Adrenal gland (tissue), 12 donors: ENCODE results near the gene HTR5A. TPM values are rescaled to one million over a fixed set of nuclear protein-coding genes. Genes with fewer than 3 reads are reported as not detected.
"Not testable (repeated sequence)": the region's sequence is repeated elsewhere in the genome, so short reads cannot be mapped to it uniquely, and the experiment has no call there.

ENCODE experiments used
- DNase-seq, 7 donors: peaks; one replicate each; pipeline ENCODE4 v3.0.0-alpha.2; 2019 to 2020
- H3K27ac ChIP-seq, 5 donors: fragments of 200-600 bp; sonication (generic) in 4 of 5; 1 replicate in 3 of 5; 2 replicates in 2 of 5; pipeline versions ENCODE4 v1.5.1 to v1.8.0; 2016 to 2020; ENCODE audit warnings: mild to moderate bottlenecking in 1 of 5
- H3K27me3 ChIP-seq: fragments of 200-600 bp; 2 replicates; pipeline ENCODE4 v1.8.0; 2021
- H3K36me3 ChIP-seq, 2 donors: fragments of 200-600 bp; replicated peaks in 1 of 2; 1 replicate in 1 of 2; 2 replicates in 1 of 2; pipeline versions ENCODE4 v1.5.1 to v1.8.0; 2018 to 2022
- H3K4me1 ChIP-seq, 2 donors: fragments of 200-600 bp; replicated peaks in 1 of 2; 1 replicate in 1 of 2; 2 replicates in 1 of 2; pipeline versions ENCODE4 v1.5.1 to v1.8.0; 2018 to 2021
- H3K4me3 ChIP-seq, 4 donors: fragments of 200-600 bp; sonication (generic) in 3 of 4; one replicate each; pipeline ENCODE4 v1.5.1; 2016 to 2018
- H3K9me3 ChIP-seq, 3 donors: fragments of 200-600 bp; sonication (generic) in 1 of 3; replicated peaks in 1 of 3; 1 replicate in 2 of 3; 2 replicates in 1 of 3; pipeline versions ENCODE4 v1.5.1 to v1.8.0; 2016 to 2021
- POLR2A ChIP-seq, 2 donors: fragments of 450-650 bp; IDR thresholded peaks; one replicate each; pipeline ENCODE4 v1.6.1; 2017; ENCODE audit warnings: antibody characterized with exemption in 2 of 2, mild to moderate bottlenecking in 2 of 2, moderate library complexity in 1 of 2
- WGBS, 4 donors: extraction: QIAGEN DNeasy Blood & Tissue Kit in 2 of 4; methylation state at CpG; one replicate each; pipeline versions ENCODE4 v1.1.5 to v1.1.7; 2013 to 2017; 5-methylcytosine and 5-hydroxymethylcytosine counted together
- intact Hi-C, 2 donors: fragments of 100-400 bp; cut with DNase I; formaldehyde crosslinking; loops; one replicate each; pipeline versions ENCODE4 v1.14.1 to v1.15.0; 2022 to 2023
- polyA plus RNA-seq, 3 donors: library from polyadenylated mRNA; stranded (reverse); fragments of 200-250 nt in 2 of 3; fragments of 350-450 nt in 1 of 3; fragmentation: Illumina TruSeq in 1 of 3; extraction: RNeasy Lipid Tissue Mini Kit (QIAGEN cat#74804) in 1 of 3; gene quantifications; one replicate each; pipeline ENCODE4 v1.2.3, GENCODE V29; 2013 to 2014
- total RNA-seq, 9 donors: library from RNA; depleted of rRNA in 4 of 9; stranded (reverse); fragments of >200 nt in 4 of 9; fragments of 120-200 nt in 1 of 9; fragmentation: NEBNext Ultra II Directional in 1 of 9; extraction: Animal tissue kit (Norgen Biotek cat#: 25700) in 1 of 9; gene quantifications; one replicate each; pipeline versions ENCODE4 v1.1.0 to v1.2.4, GENCODE V29; 2013 to 2023
- TF ChIP-seq, protein P1 (sequence below), 6 experiments: fragments of 450-650 bp in 4 of 6; fragments of 200-600 bp in 2 of 6; sonication (generic) in 1 of 6; IDR thresholded peaks; 1 replicate in 5 of 6; 2 replicates in 1 of 6; pipeline versions ENCODE4 v1.5.1 to v1.8.0; 2016 to 2021; ENCODE audit warnings: antibody characterized with exemption in 6 of 6, mild to moderate bottlenecking in 2 of 6, moderate library complexity in 1 of 6
- donor health status: healthy with polysubstance abuse.
- donor health status: Bipolar disorder and iron deficiency.
- donor health status: DM: yes; HTN: yes; CAD: no.
- donor health status: DM: no; HTN: no; CAD: no.
- donor health status: DM: no; HTN: no; CAD: no.
- donor health status: DM: yes; HTN: yes; CAD: no.

The HTR5A gene
- total and polyA plus RNA-seq, 12 donors = not detected

- DNase-seq = no peak
- TF ChIP-seq, protein P1, sequence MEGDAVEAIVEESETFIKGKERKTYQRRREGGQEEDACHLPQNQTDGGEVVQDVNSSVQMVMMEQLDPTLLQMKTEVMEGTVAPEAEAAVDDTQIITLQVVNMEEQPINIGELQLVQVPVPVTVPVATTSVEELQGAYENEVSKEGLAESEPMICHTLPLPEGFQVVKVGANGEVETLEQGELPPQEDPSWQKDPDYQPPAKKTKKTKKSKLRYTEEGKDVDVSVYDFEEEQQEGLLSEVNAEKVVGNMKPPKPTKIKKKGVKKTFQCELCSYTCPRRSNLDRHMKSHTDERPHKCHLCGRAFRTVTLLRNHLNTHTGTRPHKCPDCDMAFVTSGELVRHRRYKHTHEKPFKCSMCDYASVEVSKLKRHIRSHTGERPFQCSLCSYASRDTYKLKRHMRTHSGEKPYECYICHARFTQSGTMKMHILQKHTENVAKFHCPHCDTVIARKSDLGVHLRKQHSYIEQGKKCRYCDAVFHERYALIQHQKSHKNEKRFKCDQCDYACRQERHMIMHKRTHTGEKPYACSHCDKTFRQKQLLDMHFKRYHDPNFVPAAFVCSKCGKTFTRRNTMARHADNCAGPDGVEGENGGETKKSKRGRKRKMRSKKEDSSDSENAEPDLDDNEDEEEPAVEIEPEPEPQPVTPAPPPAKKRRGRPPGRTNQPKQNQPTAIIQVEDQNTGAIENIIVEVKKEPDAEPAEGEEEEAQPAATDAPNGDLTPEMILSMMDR (IDR thresholded peaks at IDR 0.05) = no peak
- no peak for TF ChIP-seq POLR2A (IDR thresholded peaks at IDR 0.05)
- no peaks in the 10 kb centered on the region for H3K4me1 ChIP-seq
- H3K36me3 ChIP-seq = no peaks in the 10 kb centered on the region
- intact Hi-C loops = no loop called here
- no peaks in the 10 kb centered on the region for H3K27me3 ChIP-seq
- no peaks in the 10 kb centered on the region for H3K9me3 ChIP-seq
- WGBS, 4 donors = 69 to 82% (median 73%) methylated on average over 6 of the region's 6 CpGs
- H3K4me3 ChIP-seq = no peak overlapping the region
- H3K27ac ChIP-seq = no peak overlapping the region
These were observed 37.1 kb upstream of the HTR5A start for GRCh38 chr7:155032978-155033377.

DNA sequence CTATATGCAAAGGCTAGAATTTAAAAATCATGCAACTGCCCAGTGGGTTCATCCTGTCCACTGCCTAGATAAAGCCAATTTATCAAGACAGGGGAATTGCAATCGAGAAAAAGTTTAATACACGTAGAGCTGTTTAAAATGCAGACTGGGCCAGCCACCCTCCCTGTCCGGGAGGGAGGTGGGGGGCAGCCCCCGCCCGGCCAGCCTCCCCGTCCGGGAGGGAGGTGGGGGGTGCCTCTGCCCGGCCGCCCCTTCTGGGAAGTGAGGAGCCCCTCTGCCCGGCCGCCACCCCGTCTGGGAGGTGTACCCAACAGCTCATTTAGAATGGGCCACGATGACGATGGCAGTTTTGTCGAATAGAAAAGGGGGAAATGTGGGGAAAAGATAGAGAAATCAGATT is 35.6 kb upstream of the HTR5A start:
- H3K36me3 ChIP-seq, DNase-seq, H3K9me3 ChIP-seq, H3K27ac ChIP-seq, H3K27me3 ChIP-seq, H3K4me3 ChIP-seq, intact Hi-C loops, H3K4me1 ChIP-seq: not testable (repeated sequence)
- WGBS, 4 donors = 82 to 91% (median 87%) methylated on average over 12 to 15 of the region's 15 CpGs

DNA sequence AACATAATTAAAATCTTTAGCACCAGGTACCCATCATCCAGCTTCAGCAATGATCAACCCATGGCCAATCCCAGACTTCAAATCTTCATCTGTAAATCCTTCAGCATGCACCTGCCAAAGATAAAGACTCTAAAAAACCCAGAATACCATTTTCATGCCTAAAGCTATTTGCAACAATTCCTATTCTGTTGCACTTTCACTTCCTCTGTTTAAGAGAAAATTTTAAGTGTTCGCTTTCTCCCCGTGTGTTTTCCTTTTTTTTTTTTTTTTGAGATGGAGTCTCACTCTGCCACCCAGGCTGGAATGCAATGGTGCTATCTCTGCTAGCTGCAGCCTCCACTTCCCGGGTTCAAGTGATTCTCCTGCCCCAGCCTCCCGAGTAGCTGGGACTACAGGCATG is 31.8 kb upstream of the HTR5A start:
- no peaks in the 10 kb centered on the region for H3K4me1 ChIP-seq
- H3K9me3 ChIP-seq = no peaks in the 10 kb centered on the region
- WGBS, 4 donors = 71 to 88% (median 80%) methylated on average over 4 of the region's 4 CpGs
- intact Hi-C loops = no loop called here
- no peak for DNase-seq
- H3K36me3 ChIP-seq = no peaks in the 10 kb centered on the region
- no peak overlapping the region for H3K27ac ChIP-seq
- TF ChIP-seq, protein P1 (IDR thresholded peaks at IDR 0.05) = no peak
- no peak for TF ChIP-seq POLR2A (IDR thresholded peaks at IDR 0.05)
- no peak overlapping the region for H3K4me3 ChIP-seq
- peaks cover 4% of the 10 kb centered on the region for H3K27me3 ChIP-seq

- no peak for DNase-seq
- Histone ChIP-seq H3K27ac (no peak overlapping the region), H3K9me3 (no peaks in the 10 kb centered on the region), H3K27me3 (peaks cover 2% of the 10 kb centered on the region), H3K36me3 (no peaks in the 10 kb centered on the region), H3K4me1 (no peaks in the 10 kb centered on the region), H3K4me3 (no peak overlapping the region)
- intact Hi-C loops = no loop called here
- no peak for TF ChIP-seq POLR2A (IDR thresholded peaks at IDR 0.05)
- TF ChIP-seq, protein P1 (IDR thresholded peaks at IDR 0.05) = no peak
- 53 to 65% (median 57%) methylated on average over 4 of the region's 4 CpGs for WGBS, 4 donors
These were observed 26.4 kb upstream of the HTR5A start for GRCh38 chr7:155043756-155044155.

DNA sequence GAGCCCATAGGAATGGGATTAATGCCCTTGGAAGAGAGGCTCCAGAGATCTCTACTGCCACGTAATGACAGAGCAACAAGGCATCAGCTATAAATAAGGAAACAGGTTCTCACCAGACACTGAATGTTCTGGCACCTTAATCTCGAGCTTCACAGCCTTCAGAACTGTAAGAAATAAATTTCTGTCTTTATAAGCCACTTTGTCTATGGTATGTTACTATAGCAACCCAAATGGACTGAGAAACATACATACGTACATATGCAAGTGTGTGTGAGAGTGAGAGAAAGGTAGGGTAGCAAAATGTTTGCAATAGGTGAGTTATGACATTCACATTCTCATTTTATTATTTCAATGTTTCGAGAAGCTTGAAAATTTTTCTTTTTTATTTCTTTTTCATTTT is 22.1 kb upstream of the HTR5A start:
- no peaks in the 10 kb centered on the region for H3K27me3 ChIP-seq
- H3K36me3 ChIP-seq = no peaks in the 10 kb centered on the region
- no peak for DNase-seq
- TF ChIP-seq, protein P1 (IDR thresholded peaks at IDR 0.05) = no peak
- TF ChIP-seq POLR2A (IDR thresholded peaks at IDR 0.05) = no peak
- H3K27ac ChIP-seq = no peak overlapping the region
- H3K4me3 ChIP-seq = no peak overlapping the region
- WGBS, 4 donors = 54 to 64% (median 62%) methylated on average over 4 of the region's 4 CpGs
- H3K9me3 ChIP-seq = no peaks in the 10 kb centered on the region
- no peaks in the 10 kb centered on the region for H3K4me1 ChIP-seq
- intact Hi-C loops = no loop called here
